Measurements from ENCODE around the gene BMERB1.

GRCh38 chr16:15601212-15601879 lies 167.0 kb downstream of the BMERB1 start:
- TF ChIP-seq POLR2A (IDR thresholded peaks at IDR 0.05) (no peak), CTCF (IDR thresholded peaks at IDR 0.05) (no peak), POLR2AphosphoS5 (IDR thresholded peaks at IDR 0.05) (no peak)
